HG02642 (cell line): ENCODE results near the gene COP1.
"Not testable (repeated sequence)": the region's sequence is repeated elsewhere in the genome, so short reads cannot be mapped to it uniquely, and the experiment has no call there.

Experiments used
- ATAC-seq: cut with Tn5 transposase; IDR thresholded peaks from one replicate; pipeline ENCODE4 v1.9.1; 2021; ENCODE audit warnings: mild to moderate bottlenecking; ENCODE audit not compliant: unreplicated experiment, poor library complexity

COP1 gene

GRCh38 chr1:176142973-176143372 lies 64.1 kb downstream of the COP1 start:
- ATAC-seq = no peak

DNA sequence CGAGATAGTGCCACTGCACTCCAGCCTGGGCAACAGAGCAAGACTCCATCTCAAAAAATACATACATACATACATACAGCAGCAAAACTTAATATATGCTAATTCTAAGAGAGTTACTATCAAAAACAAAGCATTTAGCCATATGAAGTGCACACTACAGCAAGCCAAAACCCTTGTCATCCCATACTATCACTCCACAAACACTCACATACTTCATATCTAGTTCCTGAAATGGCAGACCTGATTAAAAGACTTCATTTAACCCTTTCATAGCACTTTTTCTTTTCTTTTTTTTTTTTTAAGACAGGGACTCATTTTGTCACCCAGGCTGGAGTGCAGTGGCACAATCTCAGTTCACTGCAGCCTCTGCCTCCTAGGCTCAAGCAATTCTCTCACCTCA lies 65.6 kb downstream of the COP1 start:
- no peak for ATAC-seq

- no peak for ATAC-seq
Observed at GRCh38 chr1:176136891-176137290, 70.2 kb downstream of the COP1 start.

DNA sequence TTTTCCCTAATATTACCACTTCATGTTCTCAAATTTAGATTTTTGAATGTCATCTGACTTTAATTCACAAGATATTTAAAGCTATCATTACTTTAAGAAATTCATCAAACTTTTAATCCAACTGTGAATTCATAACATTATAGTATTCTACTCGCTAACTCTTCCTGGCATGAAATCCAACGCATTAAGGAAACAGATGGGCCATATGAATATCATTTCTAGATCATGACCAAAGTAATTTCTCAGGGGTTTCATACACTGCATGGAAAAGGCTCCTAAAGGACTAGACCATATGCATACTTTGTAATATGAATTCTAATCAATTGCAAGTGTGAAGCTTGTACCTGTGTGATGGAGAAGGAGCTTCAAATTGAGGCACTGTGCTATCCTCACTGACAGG lies 72.4 kb downstream of the COP1 start:
- no peak for ATAC-seq

- ATAC-seq = no peak
Observed at GRCh38 chr1:176122282-176122681, 84.8 kb downstream of the COP1 start.

GRCh38 chr1:176119549-176119948 lies 87.5 kb downstream of the COP1 start:
- ATAC-seq = no peak

DNA sequence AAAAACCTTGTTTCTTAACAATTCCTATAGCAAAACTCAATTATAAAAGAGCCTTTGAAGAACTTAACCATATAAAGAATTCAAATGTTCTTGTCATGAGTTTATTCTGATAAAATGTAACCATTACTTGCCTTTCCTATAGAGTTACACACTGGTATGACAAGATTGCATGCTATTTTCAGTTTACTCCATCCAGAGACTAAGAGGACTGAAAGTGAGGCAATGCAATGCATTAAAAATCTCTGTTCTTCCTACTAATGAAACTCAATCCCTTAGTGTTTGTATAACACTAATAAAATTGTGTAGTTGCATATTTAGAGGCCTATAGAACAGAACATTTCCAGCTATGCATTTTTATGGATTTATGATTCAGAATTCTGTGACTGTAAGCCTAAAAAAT lies 88.1 kb downstream of the COP1 start:
- no peak for ATAC-seq

DNA sequence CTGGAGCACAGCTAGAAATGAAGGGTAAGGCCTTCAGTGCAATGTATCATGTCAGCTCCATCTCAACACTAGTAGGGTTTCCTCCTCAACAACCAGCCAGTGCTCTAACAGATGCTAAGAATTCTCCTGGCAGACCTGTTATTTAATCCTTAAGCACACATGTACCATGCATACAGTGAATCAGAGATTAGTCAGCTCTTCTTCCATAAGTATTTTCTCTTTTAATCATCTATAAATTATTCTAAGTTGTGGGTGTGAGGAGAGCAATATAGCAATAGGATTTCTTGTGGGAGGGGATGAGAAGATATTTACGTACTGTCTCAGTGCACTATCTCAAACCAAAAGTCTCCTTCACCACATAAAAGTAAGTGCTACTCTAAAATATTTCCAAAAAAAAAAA lies 95.3 kb downstream of the COP1 start:
- no peak for ATAC-seq

DNA sequence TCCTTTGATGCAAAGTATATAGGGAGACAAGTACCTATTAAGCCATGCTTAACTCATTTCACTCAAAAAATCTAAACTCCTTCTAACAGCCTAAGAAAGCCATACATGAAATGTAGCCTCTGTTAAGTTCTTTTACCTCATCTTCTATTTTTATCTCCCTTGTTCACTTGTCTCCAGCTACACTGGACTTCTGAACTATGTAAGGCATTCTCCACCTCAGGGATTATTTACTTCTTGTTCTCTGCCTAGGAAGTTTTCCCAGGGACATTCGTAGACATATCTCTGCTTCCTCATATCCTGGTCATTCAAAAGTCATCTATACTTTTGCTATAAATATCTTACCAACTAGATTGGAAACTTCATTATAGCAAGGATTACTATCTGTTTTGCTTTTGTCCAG lies 96.9 kb downstream of the COP1 start:
- ATAC-seq = no peak

GRCh38 chr1:176102768-176103350 lies 104.2 kb downstream of the COP1 start:
- ATAC-seq = no peak

GRCh38 chr1:176101951-176102642 lies 105.0 kb downstream of the COP1 start:
- ATAC-seq = no peak

- ATAC-seq = no peak
Observed at GRCh38 chr1:176098560-176098959, 108.5 kb downstream of the COP1 start.

DNA sequence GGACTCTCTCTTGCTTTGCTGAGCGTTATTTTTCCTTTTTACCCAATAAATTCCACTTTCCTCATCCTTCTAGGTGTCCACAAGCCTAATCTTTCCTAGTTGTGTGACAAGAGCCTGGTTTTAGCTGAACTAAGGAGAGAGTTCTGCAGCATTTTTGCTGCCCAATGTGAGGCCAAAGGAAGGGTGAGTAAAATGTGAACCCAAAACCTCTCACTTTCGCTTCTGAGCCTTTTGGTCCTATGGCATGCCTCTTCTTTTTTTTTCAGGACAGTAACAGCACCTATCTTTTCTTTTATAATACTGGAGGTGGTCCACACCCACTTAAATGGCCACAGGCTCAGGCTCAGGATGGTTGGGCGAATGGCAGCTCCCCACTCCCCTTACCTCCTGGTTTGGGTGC lies 111.1 kb downstream of the COP1 start:
- ATAC-seq = no peak

- ATAC-seq = no peak
Observed at GRCh38 chr1:176090766-176091165, 116.3 kb downstream of the COP1 start.

DNA sequence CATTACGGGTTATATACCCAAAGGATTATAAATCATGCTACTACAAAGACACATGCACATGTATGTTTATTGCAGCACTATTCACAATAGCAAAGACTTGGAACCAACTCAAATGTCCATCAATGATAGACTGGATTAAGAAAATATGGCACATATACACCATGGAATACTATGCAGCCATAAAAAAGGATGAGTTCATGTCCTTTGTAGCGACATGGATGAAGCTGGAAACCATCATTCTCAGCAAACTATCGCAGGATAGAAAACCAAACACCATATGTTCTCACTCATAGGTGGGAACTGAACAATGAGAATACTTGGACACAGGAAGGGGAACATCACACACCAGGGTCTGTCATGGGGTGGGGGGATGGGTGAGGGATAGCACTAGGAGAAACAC lies 119.3 kb downstream of the COP1 start:
- ATAC-seq = not testable (repeated sequence)

- ATAC-seq = peak; percentile 59
Observed at GRCh38 chr1:176073524-176074157, 133.4 kb downstream of the COP1 start.

DNA sequence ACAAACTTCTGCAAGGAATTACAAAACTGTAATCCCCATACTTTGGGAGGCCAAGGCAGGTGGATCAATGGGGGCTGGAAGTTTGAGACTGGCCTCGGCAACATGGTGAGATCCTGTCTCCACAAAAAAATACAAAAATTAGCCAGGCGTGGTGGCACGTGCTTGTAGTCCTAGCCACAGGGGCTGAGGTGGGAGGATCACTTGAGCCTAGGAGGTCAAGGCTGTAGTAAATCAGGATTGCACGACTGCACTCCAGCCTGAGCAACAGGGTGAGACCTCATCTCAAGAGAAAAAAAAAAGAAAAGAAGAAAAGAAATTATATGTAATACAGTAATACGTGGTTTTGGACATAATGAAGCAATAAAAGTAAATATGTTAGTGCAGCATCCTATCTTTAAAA lies 138.2 kb downstream of the COP1 start:
- no peak for ATAC-seq

GRCh38 chr1:176068256-176068655 lies 138.8 kb downstream of the COP1 start:
- ATAC-seq = no peak

DNA sequence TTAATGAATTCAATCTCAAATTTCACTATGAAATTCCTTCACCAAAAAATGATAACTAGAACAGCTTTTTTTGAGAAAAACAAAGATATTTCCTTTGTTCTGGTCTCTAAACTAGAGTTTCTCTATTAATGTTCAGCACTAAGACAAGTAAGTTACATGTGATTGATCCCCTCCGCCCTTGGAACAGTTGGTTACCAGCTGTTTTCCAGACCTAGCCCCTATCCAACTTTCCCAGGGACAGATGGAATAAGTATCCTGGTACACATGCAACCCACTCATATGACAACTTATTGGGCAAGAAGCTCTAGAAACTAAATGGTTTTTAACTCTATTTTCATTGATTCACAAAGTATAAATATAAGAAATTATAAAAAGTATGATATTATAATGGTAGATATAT lies 140.4 kb downstream of the COP1 start:
- no peak for ATAC-seq

DNA sequence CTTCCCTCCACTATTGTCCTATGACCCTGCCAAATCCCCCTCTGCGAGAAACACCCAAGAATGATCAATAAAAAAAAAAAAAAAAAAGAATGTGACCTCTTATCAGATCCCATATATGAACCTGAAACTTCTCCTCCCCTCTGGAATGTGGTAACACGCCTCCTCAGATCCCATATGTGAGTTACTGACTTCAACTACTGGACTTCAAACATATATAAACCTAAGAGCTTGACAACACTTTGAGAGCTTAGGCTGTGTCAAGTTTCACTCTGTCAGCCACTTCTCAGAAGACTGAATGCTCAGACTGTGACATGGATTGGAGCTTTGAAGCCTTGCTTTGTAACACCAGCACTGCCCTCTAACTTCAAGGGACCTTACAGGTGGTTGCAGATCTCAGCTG lies 148.4 kb downstream of the COP1 start:
- ATAC-seq = no peak

GRCh38 chr1:176056312-176056711 lies 150.8 kb downstream of the COP1 start:
- ATAC-seq = no peak

- ATAC-seq = no peak
Observed at GRCh38 chr1:176055398-176055797, 151.7 kb downstream of the COP1 start.
